SU-DHL-6 (cell line): Measurements from ENCODE around the gene FAM3D.

Experiments used
- H2AFZ ChIP-seq: fragments of 200-600 bp; sonication (generic); 2 replicates; pipeline ENCODE4 v1.6.1; 2014; ENCODE audit warnings: low read depth, mild to moderate bottlenecking, moderate library complexity, mixed read lengths, antibody characterized with exemption, low read length; ENCODE audit not compliant: severe bottlenecking
- H3F3A ChIP-seq: fragments of 200-600 bp; shearing (Covaris generic); 2 replicates; pipeline ENCODE4 v1.6.0; 2016; ENCODE audit warnings: antibody characterized with exemption, mild to moderate bottlenecking; ENCODE audit not compliant: insufficient read depth
- H3K27ac ChIP-seq: fragments of 200-600 bp; sonication (generic); 2 replicates; pipeline ENCODE4 v1.5.1; 2016; ENCODE audit warnings: low read depth, mild to moderate bottlenecking, low read length, moderate library complexity, mixed read lengths
- H3K27me3 ChIP-seq: fragments of 200-600 bp; sonication (generic), shearing (Covaris generic); 2 replicates; pipeline ENCODE4 v1.6.0; 2014; ENCODE audit warnings: mild to moderate bottlenecking, low read length
- H3K36me3 ChIP-seq: fragments of 200-600 bp; sonication (generic); 2 replicates; pipeline ENCODE4 v1.6.1; 2014; ENCODE audit warnings: mild to moderate bottlenecking, low read length, mixed read lengths
- H3K4me2 ChIP-seq: fragments of 300-600, 200-600 bp; shearing (Covaris generic), sonication (generic); 2 replicates; pipeline ENCODE4 v1.6.0; 2014; ENCODE audit warnings: low read length, low read depth, mild to moderate bottlenecking; ENCODE audit not compliant: poor library complexity, severe bottlenecking
- H3K4me3 ChIP-seq: fragments of 200-600 bp; sonication (generic); 2 replicates; pipeline ENCODE4 v1.5.1; 2014; ENCODE audit warnings: antibody characterized with exemption, low read length, mild to moderate bottlenecking, mixed read lengths; ENCODE audit not compliant: insufficient read depth, poor library complexity, severe bottlenecking
- H3K79me2 ChIP-seq: fragments of 200-600 bp; sonication (generic); 2 replicates; pipeline ENCODE4 v1.6.1; 2014; ENCODE audit warnings: mild to moderate bottlenecking, low read length, moderate library complexity; ENCODE audit not compliant: insufficient read depth
- H3K9ac ChIP-seq: fragments of 200-600 bp; sonication (generic); 2 replicates; pipeline ENCODE4 v1.7.0; 2014; ENCODE audit warnings: mild to moderate bottlenecking, low read length
- H3K9me2 ChIP-seq: fragments of 200-600 bp; sonication (generic); replicated peaks from 2 replicates; pipeline ENCODE4 v1.6.1; 2014; ENCODE audit warnings: low read length; ENCODE audit not compliant: insufficient read depth
- H3K9me3 ChIP-seq: fragments of 200-600 bp; sonication (generic); 2 replicates; pipeline ENCODE4 v1.6.1; 2014; ENCODE audit warnings: low read length, mixed read lengths; ENCODE audit not compliant: insufficient read depth
- H4K20me1 ChIP-seq: fragments of 200-600 bp; sonication (generic); 2 replicates; pipeline ENCODE4 v1.6.1; 2014; ENCODE audit warnings: low read depth, mild to moderate bottlenecking, antibody characterized with exemption, low read length, moderate library complexity, mixed read lengths
- EZH2phosphoT487 ChIP-seq: fragments of 200-600 bp; sonication (generic), shearing (Covaris generic); conservative IDR thresholded peaks from 2 replicates; pipeline ENCODE4 v1.6.1; 2018; ENCODE audit warnings: mild to moderate bottlenecking, antibody characterized with exemption, low read length, moderate library complexity, mixed read lengths
- TF ChIP-seq, protein P1 (sequence below): fragments of 200-600 bp; sonication (generic); IDR thresholded peaks from one replicate; pipeline ENCODE4 v1.5.1; 2017; ENCODE audit warnings: antibody characterized with exemption, mild to moderate bottlenecking, low read length, moderate library complexity; ENCODE audit not compliant: insufficient read depth, poor library complexity, severe bottlenecking

Gene FAM3D

GRCh38 chr3:58631742-58632141, 34.8 kb downstream of the FAM3D start:
- TF ChIP-seq, protein P1, sequence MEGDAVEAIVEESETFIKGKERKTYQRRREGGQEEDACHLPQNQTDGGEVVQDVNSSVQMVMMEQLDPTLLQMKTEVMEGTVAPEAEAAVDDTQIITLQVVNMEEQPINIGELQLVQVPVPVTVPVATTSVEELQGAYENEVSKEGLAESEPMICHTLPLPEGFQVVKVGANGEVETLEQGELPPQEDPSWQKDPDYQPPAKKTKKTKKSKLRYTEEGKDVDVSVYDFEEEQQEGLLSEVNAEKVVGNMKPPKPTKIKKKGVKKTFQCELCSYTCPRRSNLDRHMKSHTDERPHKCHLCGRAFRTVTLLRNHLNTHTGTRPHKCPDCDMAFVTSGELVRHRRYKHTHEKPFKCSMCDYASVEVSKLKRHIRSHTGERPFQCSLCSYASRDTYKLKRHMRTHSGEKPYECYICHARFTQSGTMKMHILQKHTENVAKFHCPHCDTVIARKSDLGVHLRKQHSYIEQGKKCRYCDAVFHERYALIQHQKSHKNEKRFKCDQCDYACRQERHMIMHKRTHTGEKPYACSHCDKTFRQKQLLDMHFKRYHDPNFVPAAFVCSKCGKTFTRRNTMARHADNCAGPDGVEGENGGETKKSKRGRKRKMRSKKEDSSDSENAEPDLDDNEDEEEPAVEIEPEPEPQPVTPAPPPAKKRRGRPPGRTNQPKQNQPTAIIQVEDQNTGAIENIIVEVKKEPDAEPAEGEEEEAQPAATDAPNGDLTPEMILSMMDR, result no peak
- TF ChIP-seq EZH2phosphoT487, result no peak
- Histone ChIP-seq H3K9ac (no peak overlapping the region), H2AFZ (no peak overlapping the region), H3F3A (no peaks in the 10 kb centered on the region), H3K27me3 (no peaks in the 10 kb centered on the region), H3K36me3 (no peaks in the 10 kb centered on the region), H3K9me3 (no peaks in the 10 kb centered on the region), H3K4me2 (no peak overlapping the region), H3K9me2 (no peaks in the 10 kb centered on the region), H3K4me3 (no peak overlapping the region), H3K79me2 (no peaks in the 10 kb centered on the region), H4K20me1 (no peaks in the 10 kb centered on the region), H3K27ac (no peak overlapping the region)

DNA sequence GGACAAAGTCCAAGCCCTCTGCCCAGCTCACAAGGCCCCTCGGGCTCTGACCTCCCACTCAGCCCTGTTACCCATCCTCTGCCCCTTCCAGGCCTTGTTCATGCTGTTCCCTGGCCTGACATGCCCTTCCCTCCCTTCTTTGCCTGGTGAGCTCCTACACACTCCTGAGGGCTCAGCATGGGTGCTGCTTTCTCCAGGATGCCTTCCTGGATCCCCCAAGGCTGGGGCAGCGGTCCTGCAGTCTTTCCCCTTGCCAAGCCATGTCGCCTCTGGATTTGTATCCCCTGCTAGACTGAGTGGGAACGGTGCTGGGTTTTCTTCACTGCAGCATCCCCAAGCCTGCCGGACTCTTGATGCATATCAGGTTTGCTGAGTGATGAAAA, 35.9 kb downstream of the FAM3D start:
- H3K79me2 ChIP-seq, result no peaks in the 10 kb centered on the region
- no peak overlapping the region for H3K4me2 ChIP-seq
- H3K9me3 ChIP-seq, result no peaks in the 10 kb centered on the region
- no peak overlapping the region for H3K4me3 ChIP-seq
- TF ChIP-seq, protein P1, result no peak
- TF ChIP-seq EZH2phosphoT487, result no peak
- no peaks in the 10 kb centered on the region for H3K9me2 ChIP-seq
- H3K9ac ChIP-seq, result no peak overlapping the region
- no peak overlapping the region for H3K27ac ChIP-seq
- no peaks in the 10 kb centered on the region for H3F3A ChIP-seq
- no peaks in the 10 kb centered on the region for H4K20me1 ChIP-seq
- no peak overlapping the region for H2AFZ ChIP-seq
- H3K36me3 ChIP-seq, result no peaks in the 10 kb centered on the region
- H3K27me3 ChIP-seq, result no peaks in the 10 kb centered on the region

- Histone ChIP-seq H3K36me3 (no peaks in the 10 kb centered on the region), H3K27me3 (no peaks in the 10 kb centered on the region), H3K79me2 (no peaks in the 10 kb centered on the region), H3K9me2 (no peaks in the 10 kb centered on the region), H3K27ac (no peak overlapping the region), H3K9me3 (no peaks in the 10 kb centered on the region), H4K20me1 (no peaks in the 10 kb centered on the region), H3K4me2 (no peak overlapping the region), H3K4me3 (no peak overlapping the region), H3F3A (no peaks in the 10 kb centered on the region), H3K9ac (no peak overlapping the region), H2AFZ (no peak overlapping the region)
- TF ChIP-seq, protein P1, result peak; percentile 77
- TF ChIP-seq EZH2phosphoT487, result no peak
Measured at GRCh38 chr3:58630076-58630709, 36.4 kb downstream of the FAM3D start.
